GM19324 (cell line): ENCODE results near the gene EMC1.
"Not testable (repeated sequence)": the region's sequence is repeated elsewhere in the genome, so short reads cannot be mapped to it uniquely, and the experiment has no call there.

Experiments
- ATAC-seq: cut with Tn5 transposase; IDR thresholded peaks from one replicate; pipeline ENCODE4 v1.9.1; 2021; ENCODE audit warnings: mild to moderate bottlenecking, moderate library complexity; ENCODE audit not compliant: unreplicated experiment, low FRiP score

The EMC1 gene

GRCh38 chr1:19251305-19252196 is at the start of gene EMC1, which contains the start of gene MRTO4:
Gene EMC1, minus strand, starts transcription at chr1:19251524. Its CDS starts 15 bp downstream, at chr1:19251509.
Gene MRTO4, plus strand, starts transcription at chr1:19251805. Its CDS starts 31 bp downstream, at chr1:19251836.
- ATAC-seq: peak; percentile 81

- no peak for ATAC-seq
These were observed 48.9 kb upstream of the EMC1 start for GRCh38 chr1:19300211-19300610.

GRCh38 chr1:19294638-19295037 is 43.3 kb upstream of the EMC1 start:
- ATAC-seq: no peak

DNA sequence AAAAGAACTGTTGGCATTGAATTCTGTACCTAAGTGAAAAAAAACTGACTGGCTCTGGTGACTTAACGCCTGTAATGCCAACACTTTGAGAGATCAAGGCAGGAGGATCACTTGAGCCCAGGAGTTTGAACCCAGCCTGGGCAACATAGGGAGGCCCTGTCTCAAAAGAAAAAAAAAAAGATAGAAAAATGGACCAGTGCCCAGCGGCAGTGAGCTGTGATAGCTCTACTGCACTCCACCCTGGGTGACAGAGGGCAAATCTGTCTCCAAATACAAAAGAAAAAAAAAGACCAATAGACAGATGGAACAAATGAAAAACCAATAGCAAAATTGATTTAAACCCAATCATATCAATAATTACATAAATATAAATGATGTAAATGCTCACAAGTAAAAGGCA is 37.9 kb upstream of the EMC1 start:
- no peak for ATAC-seq

DNA sequence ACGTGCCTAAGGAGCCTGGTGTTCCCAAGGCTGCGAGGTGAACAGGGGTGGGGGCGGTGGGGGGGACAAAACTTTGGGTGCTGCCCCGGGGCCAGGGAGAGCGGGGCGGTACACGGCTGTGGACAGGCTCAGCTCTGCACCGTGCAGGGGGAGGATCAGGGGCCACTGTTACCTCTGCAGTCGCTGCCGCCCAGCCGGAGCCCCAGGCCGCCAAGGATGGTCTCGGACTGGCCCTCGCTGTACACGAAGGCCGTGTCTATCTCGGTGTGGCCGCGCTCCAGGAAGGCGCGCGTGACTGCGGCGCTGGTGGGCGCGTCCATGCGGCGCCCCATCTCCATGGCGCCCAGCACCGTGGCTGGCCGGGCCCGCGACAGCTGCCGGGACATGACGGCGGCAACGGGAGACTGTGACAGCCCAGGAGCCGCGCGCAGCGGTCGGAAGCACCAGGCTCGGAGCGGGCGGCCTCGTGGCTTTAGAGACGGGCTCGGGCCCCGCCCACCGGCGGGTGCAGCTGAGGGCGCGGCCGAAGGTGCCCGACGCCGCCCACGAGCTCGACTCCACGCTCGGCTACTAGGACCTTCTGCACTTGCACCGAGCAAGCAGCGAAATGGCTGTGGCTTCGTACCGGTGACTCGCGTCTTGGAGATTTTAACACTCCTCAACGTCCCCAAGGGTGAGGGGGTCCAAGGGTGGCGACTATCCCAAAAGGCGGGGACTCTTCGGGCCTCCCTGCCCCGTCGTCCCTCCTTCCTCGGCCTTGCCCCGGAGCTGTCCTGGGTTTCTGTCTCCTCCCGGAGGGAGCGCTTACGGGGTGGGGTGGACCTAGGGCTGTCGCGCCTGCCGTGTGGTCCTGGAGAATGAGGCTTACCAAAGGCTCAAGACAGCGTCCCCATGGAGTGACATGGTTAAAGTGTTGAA is 37.3 kb upstream of the EMC1 start, which contains the start of gene AKR7A3:
AKR7A3 (minus strand) TSS at position 447 of the 918 bp plus-strand sequence; CDS start at position 386, 61 bp downstream.
- ATAC-seq: not testable (repeated sequence)

- no peak for ATAC-seq
These were observed 36.3 kb upstream of the EMC1 start for GRCh38 chr1:19287436-19288185.

GRCh38 chr1:19285807-19286206 is 34.5 kb upstream of the EMC1 start:
- not testable (repeated sequence) for ATAC-seq

- not testable (repeated sequence) for ATAC-seq
These were observed 34.0 kb upstream of the EMC1 start for GRCh38 chr1:19285366-19285765.

GRCh38 chr1:19284881-19285280 is 33.6 kb upstream of the EMC1 start:
- no peak for ATAC-seq

DNA sequence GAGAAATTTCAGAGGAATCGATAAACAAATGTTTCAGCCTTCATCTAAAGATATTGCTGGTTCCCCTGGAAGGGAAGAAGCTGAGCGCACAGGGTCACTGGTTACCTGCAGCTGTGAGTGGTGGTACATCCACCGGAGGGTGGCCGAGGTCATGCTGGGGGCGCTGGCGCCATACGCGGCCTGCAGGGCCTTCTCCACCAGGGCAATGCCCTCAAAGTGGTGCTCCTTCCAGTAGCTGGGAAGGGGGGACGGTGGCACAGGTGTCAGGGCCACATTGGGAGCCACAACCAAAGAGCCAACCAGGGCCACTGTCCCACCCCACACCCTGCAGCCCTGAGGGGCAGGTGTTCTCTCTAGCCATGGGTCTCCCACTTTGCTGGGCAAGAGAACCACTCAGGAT is 32.6 kb upstream of the EMC1 start:
- no peak for ATAC-seq

GRCh38 chr1:19274636-19275035 is 23.3 kb upstream of the EMC1 start:
- ATAC-seq: no peak

DNA sequence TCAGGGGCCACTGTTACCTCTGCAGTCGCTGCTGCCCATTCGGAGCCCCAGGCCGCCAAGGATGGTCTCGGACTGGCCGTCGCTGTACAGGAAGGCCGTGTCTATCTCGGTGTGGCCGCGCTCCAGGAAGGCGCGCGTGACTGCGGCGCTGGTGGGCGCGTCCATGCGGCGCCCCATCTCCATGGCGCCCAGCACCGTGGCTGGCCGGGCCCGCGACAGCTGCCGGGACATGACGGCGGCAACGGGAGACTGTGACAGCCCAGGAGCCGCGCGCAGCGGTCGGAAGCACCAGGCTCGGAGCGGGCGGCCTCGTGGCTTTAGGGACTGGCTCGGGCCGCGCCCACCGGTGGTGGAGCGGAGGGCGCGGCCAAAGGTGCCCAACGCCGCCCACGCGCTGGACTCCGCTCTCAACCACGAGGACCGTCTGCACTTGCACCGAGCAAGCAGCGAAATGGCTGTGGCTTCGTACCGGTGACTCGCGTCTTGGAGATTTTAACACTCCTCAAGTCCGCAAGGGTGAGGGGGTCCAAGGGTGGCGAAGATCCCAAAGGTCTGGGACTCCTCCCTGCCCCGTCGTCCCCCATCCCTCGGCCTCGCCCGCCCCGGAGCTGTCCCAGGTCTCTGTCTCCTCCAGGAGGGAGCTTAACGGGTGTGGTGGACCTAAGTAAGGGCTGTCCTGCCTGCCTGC is 22.7 kb upstream of the EMC1 start:
- ATAC-seq: not testable (repeated sequence)

DNA sequence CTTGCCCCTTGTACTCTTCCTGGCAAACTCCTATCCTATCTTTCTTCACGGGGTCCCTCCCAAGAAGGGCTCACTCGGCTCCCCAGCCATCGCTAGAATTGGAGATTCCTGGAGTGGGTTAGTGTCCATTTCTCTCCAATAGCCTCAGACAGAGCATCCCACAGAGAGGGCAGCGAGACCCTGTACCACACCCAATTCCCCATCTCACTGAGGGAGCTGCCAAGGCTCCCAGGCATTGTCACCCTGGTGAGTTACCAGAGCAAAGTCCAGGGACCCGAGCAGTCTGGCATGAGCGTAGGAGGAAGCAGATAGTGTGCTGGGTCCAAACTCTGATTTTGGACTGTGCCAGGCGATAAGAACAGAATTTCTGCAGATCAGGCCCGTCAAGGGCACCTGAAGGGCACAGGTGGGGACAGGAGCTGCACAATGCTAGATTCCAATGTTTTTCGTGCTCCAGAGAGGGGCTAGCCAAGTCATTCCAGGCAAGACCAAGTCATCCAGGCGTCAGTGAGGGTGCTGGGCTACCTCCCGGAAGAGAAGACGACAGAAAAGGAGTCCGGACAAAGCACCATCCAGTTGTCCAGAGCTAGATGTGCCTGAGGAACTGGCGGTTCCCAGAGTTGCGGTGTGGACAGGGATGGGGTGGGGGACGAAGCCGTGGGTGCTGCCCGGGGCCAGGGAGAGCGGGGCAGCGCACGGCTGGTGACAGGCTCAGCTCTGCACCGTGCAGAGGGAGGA is 22.0 kb upstream of the EMC1 start:
- ATAC-seq: no peak

DNA sequence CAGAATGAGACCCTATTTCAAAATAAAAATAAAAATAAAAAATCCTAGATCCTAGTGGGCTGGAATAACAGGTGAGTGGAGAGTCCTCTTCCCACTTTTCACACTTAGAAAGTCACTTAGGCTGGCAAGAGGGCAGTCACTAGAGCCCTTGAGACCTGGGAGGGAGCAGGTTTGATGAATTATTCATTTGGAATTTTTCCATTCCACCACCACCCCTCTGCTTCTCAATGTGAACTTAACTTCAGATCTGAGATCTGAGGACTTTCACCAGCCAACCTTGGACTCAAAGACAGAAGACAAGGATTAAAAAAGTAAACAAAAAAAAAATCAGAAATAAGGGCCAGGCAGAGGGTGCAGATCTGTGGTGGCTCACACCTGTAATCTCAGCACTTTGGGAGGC is 20.7 kb upstream of the EMC1 start:
- ATAC-seq: no peak

DNA sequence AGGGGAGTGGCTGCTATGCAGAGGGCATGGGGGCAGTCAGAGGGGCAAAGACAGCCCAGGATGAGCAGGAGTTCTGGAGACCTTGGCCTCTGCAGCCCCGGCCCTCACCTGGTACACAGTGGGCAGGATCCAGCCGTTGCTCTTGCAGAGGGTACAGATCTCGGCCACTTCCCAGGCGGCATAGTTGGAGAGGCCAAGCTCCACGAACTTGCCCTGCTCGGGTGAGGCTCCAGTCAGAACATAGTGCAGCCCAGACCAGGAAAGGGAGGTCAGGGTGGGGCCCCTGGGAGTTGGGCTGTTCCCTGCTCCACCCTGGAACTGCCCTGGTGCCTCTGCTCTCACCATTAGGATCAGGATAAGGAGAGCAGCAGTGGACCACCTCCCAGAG is 19.0 kb upstream of the EMC1 start:
- ATAC-seq: not testable (repeated sequence)

DNA sequence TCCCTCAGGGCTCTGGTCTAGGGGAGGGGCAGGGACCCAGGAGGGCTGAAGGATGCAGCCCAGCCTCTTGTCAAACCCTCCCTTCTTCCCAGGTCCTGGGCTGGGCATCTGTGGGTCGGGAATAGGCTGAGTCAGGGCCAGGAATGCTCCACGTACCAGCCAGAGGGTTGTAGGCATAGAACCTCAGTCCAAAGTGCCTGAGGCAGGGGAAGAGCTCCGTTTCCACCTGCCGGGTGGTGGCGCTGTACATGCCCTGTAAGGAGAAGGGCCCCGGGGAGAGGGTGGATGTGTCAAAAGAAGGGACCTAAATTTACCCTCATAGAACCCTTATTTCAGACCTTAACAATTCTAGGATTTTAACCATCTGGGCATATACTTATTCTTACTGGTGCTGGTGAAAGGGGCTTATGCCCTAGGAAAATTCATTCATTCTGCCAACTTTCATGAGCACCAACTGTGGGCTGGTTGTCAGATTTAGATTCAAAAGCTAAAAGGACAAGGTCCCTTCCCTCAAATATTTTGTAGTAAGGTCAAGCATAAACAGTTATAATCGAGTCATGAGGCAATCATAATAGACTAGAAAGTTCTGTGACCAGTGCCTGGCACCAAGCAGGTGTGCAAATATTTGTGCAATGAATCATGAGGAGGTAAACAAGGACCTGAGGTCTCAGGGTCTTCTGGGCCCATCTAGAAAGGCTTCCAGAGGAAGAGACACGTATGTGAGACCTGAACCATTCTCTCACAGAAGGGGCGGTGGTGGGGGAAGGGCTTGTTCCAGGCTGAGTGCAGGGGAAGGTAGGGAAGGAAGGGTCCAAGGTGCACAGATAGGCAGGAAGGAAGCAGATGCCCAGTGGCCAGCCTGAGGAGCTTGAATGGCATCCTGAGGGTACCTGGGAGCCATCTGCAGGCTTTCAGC is 18.4 kb upstream of the EMC1 start:
- ATAC-seq: not testable (repeated sequence)

DNA sequence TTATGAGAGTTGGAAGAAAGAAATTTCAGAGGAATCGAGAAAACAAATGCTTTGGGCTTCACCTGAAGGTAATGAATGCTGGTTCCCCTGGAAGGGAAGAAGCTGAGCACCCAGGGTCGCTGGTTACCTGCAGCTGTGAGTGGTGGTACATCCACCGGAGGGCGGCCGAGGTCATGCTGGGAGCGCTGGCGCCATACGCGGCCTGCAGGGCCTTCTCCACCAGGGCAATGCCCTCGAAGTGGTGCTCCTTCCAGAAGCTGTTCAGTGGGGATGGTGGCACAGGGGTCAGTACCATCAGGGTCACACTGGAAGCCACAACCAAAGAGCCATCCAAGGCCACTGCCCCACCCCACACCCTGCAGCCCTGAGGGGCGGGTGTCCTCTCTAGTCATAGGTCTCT is 17.1 kb upstream of the EMC1 start:
- ATAC-seq: no peak

DNA sequence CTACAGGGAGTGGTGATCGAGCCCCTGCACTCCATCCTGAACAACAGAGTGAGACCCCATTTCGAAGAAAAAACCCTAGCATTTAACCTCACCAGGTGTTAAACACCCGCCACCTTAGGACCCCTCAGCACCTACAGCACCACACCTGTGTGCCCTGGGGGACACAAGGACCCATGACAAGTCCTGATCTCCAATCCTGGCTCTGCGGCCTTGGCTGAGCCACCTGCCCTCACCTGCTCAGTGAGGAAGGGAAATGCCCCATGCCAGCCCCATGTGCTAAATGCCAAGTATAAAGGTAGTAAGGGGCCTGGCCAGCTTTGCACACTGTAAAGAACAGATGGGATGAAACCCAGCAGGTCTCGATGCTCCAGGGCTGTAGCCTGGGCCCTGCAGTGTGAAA is 11.4 kb upstream of the EMC1 start:
- ATAC-seq: no peak
